ENCODE results near the gene VCP. TPM values are rescaled to one million over a fixed set of nuclear protein-coding genes. Genes with fewer than 3 reads are reported as not detected.
A peak's percentile ranks its signal among the peaks of the same experiment; 100 is the strongest.

VCP gene
- polyA plus RNA-seq, 2 of the 4 experiments (the other 2 are of a cell fraction): 390 to 428 TPM

GRCh38 chr9:35048511-35048910, 23.9 kb downstream of the VCP start:
- ATAC-seq: no peak
- TF ChIP-seq USF2 (IDR thresholded peaks at IDR 0.05): no peak
- no peak for TF ChIP-seq EHF (CRISPR knock-in tag; IDR thresholded peaks at IDR 0.05)
- TF ChIP-seq FOSL2 (IDR thresholded peaks at IDR 0.05): no peak
- TF ChIP-seq FOSL2 (CRISPR knock-in tag; IDR thresholded peaks at IDR 0.05): peak; percentile 28; the same call in 1 of the 2 replicates
- no peak for TF ChIP-seq EHMT2 (IDR thresholded peaks at IDR 0.05; ENCODE audit: low read depth)
- no peak for TF ChIP-seq FOSB (CRISPR knock-in tag; IDR thresholded peaks at IDR 0.05)
- Histone ChIP-seq H3K4me2 (no peak overlapping the region), H3K27ac (no peak overlapping the region), H3K9me3 (no peaks in the 10 kb centered on the region), H3K4me3 (no peak overlapping the region), H3K4me1 (no peaks in the 10 kb centered on the region)
- 95% methylated on average over 6 of the region's 6 CpGs for WGBS (ENCODE audit: missing lambda C conversion rate)
- no peak for FAIRE-seq
- ChIA-PET POLR2A (no interaction called here), CTCF (interaction anchor here (1.9 to 4.8 kb wide), 2 partner anchors 13 to 149 kb away, joined by 6 to 41 read pairs; no protein-coding TSS in a partner anchor)
- DNase-seq (ENCODE audit: low read depth in 1 of 2, low spot score in 1 of 2): no peak

- ChIA-PET CTCF (interaction anchor here (0.7 to 4.2 kb wide), 9 partner anchors 8 to 510 kb away, joined by 3 to 34 read pairs (median 7); partner anchors contain the start of genes PIGO and VCP), POLR2A (interaction anchor here (0.7 kb wide), 1 partner anchor 28 kb away, joined by 3 read pairs; the partner anchor contains the start of gene VCP)
- Histone ChIP-seq H3K4me2 (no peak overlapping the region), H3K4me3 (no peak overlapping the region), H3K4me1 (peaks cover 7% of the 10 kb centered on the region; the same call in 2 of the 3 replicates), H3K27ac (no peak overlapping the region), H3K9me3 (no peaks in the 10 kb centered on the region)
- FAIRE-seq (no peak), DNase-seq (ENCODE audit: low read depth in 1 of 2, low spot score in 1 of 2) (no peak), ATAC-seq (no peak)
- TF ChIP-seq HEYL (CRISPR knock-in tag; IDR thresholded peaks at IDR 0.05): no peak
- 95% methylated on average over 3 of the region's 3 CpGs for WGBS (ENCODE audit: missing lambda C conversion rate)
Measured at GRCh38 chr9:35044071-35044470, 28.4 kb downstream of the VCP start.

- TF ChIP-seq RARB (CRISPR knock-in tag; IDR thresholded peaks at IDR 0.05): no peak
- TF ChIP-seq POLR2A (IDR thresholded peaks at IDR 0.05; ENCODE audit: low read length): no peak
- TF ChIP-seq ESRRA (IDR thresholded peaks at IDR 0.05; ENCODE audit: borderline replicate concordance, low read length): no peak
- no peak for TF ChIP-seq NFE2L2 (conservative IDR thresholded peaks at IDR 0.05; ENCODE audit: low read length)
- TF ChIP-seq FOSL2 (IDR thresholded peaks at IDR 0.05): no peak
- no peak for TF ChIP-seq FOSL2 (CRISPR knock-in tag; IDR thresholded peaks at IDR 0.05)
- TF ChIP-seq HEYL (CRISPR knock-in tag; IDR thresholded peaks at IDR 0.05): no peak
- no peak for TF ChIP-seq BCL3 (IDR thresholded peaks at IDR 0.05)
- TF ChIP-seq E2F6 (IDR thresholded peaks at IDR 0.05; ENCODE audit: borderline replicate concordance, low read depth): no peak
- no peak for TF ChIP-seq SREBF2 (IDR thresholded peaks at IDR 0.05)
- no peak for TF ChIP-seq RCOR1 (IDR thresholded peaks at IDR 0.05; ENCODE audit: low read depth, low read length)
- TF ChIP-seq RAD21 (conservative IDR thresholded peaks at IDR 0.05 in 1 of 2, IDR thresholded peaks at IDR 0.05 in 1 of 2): no peak
- TF ChIP-seq EHMT2 (IDR thresholded peaks at IDR 0.05; ENCODE audit: low read depth): no peak
- no peak for TF ChIP-seq RNF2 (IDR thresholded peaks at IDR 0.05; ENCODE audit: borderline replicate concordance, low read depth)
- no peak for TF ChIP-seq KDM5A (IDR thresholded peaks at IDR 0.05)
- TF ChIP-seq CHD4 (IDR thresholded peaks at IDR 0.05; ENCODE audit: borderline replicate concordance): no peak
- no peak for TF ChIP-seq HDAC2 (IDR thresholded peaks at IDR 0.05)
- no peak for TF ChIP-seq HOXB13 (CRISPR knock-in tag; IDR thresholded peaks at IDR 0.05; ENCODE audit: low read depth)
- no peak for TF ChIP-seq JUNB (IDR thresholded peaks at IDR 0.05)
- no peak for TF ChIP-seq CHD2 (IDR thresholded peaks at IDR 0.05; ENCODE audit: low read length, partially characterized antibody)
- no peak for TF ChIP-seq HMGXB4 (CRISPR knock-in tag; IDR thresholded peaks at IDR 0.05; ENCODE audit: borderline replicate concordance)
- H3K9me3 ChIP-seq: no peaks in the 10 kb centered on the region
- CTCF ChIA-PET: interaction anchor here (0.7 to 4.2 kb wide), 7 partner anchors 9 to 511 kb away, joined by 3 to 34 read pairs (median 7); partner anchors contain the start of gene VCP
- H3K4me1 ChIP-seq: peaks cover 7% of the 10 kb centered on the region; the same call in 2 of the 3 replicates
- H3K27ac ChIP-seq: no peak overlapping the region
- ATAC-seq: peak; percentile 5; a peak in 2 of 6 replicates
- no peak overlapping the region for H3K4me3 ChIP-seq
- no peak overlapping the region for H3K4me2 ChIP-seq
- no peak for FAIRE-seq
- 91% methylated on average over 6 of the region's 6 CpGs for WGBS (ENCODE audit: missing lambda C conversion rate)
- DNase-seq (ENCODE audit: low read depth in 1 of 2, low spot score in 1 of 2): no peak
- POLR2A ChIA-PET: no interaction called here
Measured at GRCh38 chr9:35042891-35043545, 29.4 kb downstream of the VCP start.

Data from A549 (cell line).